ENCODE results near the gene CEP164. TPM values are rescaled to one million over a fixed set of nuclear protein-coding genes. Genes with fewer than 3 reads are reported as not detected.

Gene CEP164
- total and polyA plus RNA-seq, 10 of the 15 experiments (the other 5 are each of a cell fraction or from before 2014, with no cell fraction given), result 4.2 to 31.2 (median 20.2) TPM

DNA sequence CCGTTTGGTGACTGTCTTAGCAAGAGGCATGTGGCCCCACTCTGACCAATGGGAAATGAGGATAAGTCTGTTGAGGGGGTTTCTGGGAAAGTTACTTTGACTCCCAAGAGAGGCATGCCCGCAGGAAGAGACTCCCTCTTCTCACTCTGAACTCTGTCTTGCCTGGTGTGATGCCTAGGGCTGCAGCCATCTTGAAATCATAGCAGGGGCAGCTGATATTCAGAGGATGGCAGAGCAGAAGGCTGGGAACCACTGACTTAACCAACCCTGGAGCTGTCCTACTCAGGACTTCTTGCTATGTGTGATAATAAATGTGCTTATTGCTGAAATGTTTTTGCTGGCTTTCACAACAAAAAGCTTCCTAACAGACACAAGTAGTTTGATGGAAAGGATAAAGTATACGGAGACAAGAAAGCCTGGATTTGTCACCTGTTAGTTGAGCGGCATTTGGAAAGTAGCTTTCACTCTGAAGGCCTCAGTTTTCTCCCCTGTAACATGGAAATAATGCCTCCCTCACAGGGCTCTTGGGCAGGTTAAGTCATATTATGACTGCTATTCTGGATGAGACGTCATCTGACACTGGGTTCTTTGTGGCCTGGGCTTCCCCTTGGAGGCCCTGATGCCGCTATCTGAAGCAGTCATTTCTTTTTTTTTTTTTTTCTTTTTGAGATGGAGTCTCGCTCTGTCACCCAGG is 128.5 kb downstream of the CEP164 start (continued):
- no peak for TF ChIP-seq MAX (IDR thresholded peaks at IDR 0.05; ENCODE audit: low read depth, low read length)
- peak; percentile 90 for TF ChIP-seq ZNF384 (IDR thresholded peaks at IDR 0.05; ENCODE audit: borderline replicate concordance, low read depth, low read length)
- TF ChIP-seq PAX5 (IDR thresholded peaks at IDR 0.05; ENCODE audit: borderline replicate concordance, low read depth, low read length), result peak; percentile 61; the same call in 1 of the 2 replicates
- TF ChIP-seq ZZZ3 (IDR thresholded peaks at IDR 0.05; ENCODE audit: control insufficient read depth, insufficient read length, low read depth), result no peak
- no peak for TF ChIP-seq POLR2A (IDR thresholded peaks at IDR 0.05; ENCODE audit: low read depth, low read length)
- no peak for TF ChIP-seq CUX1 (IDR thresholded peaks at IDR 0.05; ENCODE audit: insufficient replicate concordance, low read depth, low read length)
- no peak for TF ChIP-seq HDAC6 (IDR thresholded peaks at IDR 0.05; ENCODE audit: unreplicated experiment)
- TF ChIP-seq, protein P1, sequence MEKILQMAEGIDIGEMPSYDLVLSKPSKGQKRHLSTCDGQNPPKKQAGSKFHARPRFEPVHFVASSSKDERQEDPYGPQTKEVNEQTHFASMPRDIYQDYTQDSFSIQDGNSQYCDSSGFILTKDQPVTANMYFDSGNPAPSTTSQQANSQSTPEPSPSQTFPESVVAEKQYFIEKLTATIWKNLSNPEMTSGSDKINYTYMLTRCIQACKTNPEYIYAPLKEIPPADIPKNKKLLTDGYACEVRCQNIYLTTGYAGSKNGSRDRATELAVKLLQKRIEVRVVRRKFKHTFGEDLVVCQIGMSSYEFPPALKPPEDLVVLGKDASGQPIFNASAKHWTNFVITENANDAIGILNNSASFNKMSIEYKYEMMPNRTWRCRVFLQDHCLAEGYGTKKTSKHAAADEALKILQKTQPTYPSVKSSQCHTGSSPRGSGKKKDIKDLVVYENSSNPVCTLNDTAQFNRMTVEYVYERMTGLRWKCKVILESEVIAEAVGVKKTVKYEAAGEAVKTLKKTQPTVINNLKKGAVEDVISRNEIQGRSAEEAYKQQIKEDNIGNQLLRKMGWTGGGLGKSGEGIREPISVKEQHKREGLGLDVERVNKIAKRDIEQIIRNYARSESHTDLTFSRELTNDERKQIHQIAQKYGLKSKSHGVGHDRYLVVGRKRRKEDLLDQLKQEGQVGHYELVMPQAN (conservative IDR thresholded peaks at IDR 0.05), result no peak
- no peak for TF ChIP-seq ZNF592 (IDR thresholded peaks at IDR 0.05)
- TF ChIP-seq CREM (IDR thresholded peaks at IDR 0.05; ENCODE audit: low read depth), result peak; percentile 88
- no peak for TF ChIP-seq SMAD1 (IDR thresholded peaks at IDR 0.05; ENCODE audit: low read depth, partially characterized antibody)
- TF ChIP-seq SMARCA5 (IDR thresholded peaks at IDR 0.05), result peak; percentile 82
- TF ChIP-seq ELK1 (IDR thresholded peaks at IDR 0.05; ENCODE audit: low read depth, low read length), result no peak
- peak; percentile 38; the same call in 1 of the 2 replicates for TF ChIP-seq DPF2 (IDR thresholded peaks at IDR 0.05)
- TF ChIP-seq, protein P2, sequence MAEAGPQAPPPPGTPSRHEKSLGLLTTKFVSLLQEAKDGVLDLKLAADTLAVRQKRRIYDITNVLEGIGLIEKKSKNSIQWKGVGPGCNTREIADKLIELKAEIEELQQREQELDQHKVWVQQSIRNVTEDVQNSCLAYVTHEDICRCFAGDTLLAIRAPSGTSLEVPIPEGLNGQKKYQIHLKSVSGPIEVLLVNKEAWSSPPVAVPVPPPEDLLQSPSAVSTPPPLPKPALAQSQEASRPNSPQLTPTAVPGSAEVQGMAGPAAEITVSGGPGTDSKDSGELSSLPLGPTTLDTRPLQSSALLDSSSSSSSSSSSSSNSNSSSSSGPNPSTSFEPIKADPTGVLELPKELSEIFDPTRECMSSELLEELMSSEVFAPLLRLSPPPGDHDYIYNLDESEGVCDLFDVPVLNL (IDR thresholded peaks at IDR 0.05; ENCODE audit: low read depth, low read length), result no peak
- TF ChIP-seq TCF7 (IDR thresholded peaks at IDR 0.05; ENCODE audit: borderline replicate concordance), result no peak

Data from GM12878 (cell line).